Liver (tissue), 9 donors: Measurements from ENCODE around the gene CYTH2. TPM values are rescaled to one million over a fixed set of nuclear protein-coding genes. Genes with fewer than 3 reads are reported as not detected.

ENCODE experiments used
- DNase-seq: peaks from one replicate; pipeline ENCODE4 v3.0.0-alpha.2; 2017; ENCODE audit warnings: low spot score
- H3K27ac ChIP-seq, 2 donors: one replicate each; pipeline ENCODE4 v1.7.0; 2013; ENCODE audit warnings: inconsistent platforms in 2 of 2, low read length in 2 of 2, control low read depth in 1 of 2, low read depth in 1 of 2, mild to moderate bottlenecking in 1 of 2
- H3K27me3 ChIP-seq, 4 donors: one replicate each; pipeline versions ENCODE4 v1.6.1 to v1.7.0; 2013; ENCODE audit warnings: low read length in 3 of 4, inconsistent platforms in 1 of 4, mild to moderate bottlenecking in 1 of 4, moderate library complexity in 1 of 4; ENCODE audit not compliant: control insufficient read depth in 4 of 4, insufficient read depth in 4 of 4
- H3K36me3 ChIP-seq, 4 donors: one replicate each; pipeline versions ENCODE4 v1.6.1 to v1.7.0; 2013; ENCODE audit warnings: low read length in 3 of 4, mild to moderate bottlenecking in 3 of 4, low read depth in 1 of 4, moderate library complexity in 1 of 4; ENCODE audit not compliant: control insufficient read depth in 4 of 4, insufficient read depth in 3 of 4
- H3K4me1 ChIP-seq, 4 donors: one replicate each; pipeline versions ENCODE4 v1.6.1 to v1.7.0; 2013; ENCODE audit warnings: low read length in 3 of 4, mild to moderate bottlenecking in 3 of 4, moderate library complexity in 1 of 4; ENCODE audit not compliant: control insufficient read depth in 4 of 4, insufficient read depth in 4 of 4
- H3K4me3 ChIP-seq, 3 donors: one replicate each; pipeline versions ENCODE4 v1.6.1 to v1.7.0; 2013; ENCODE audit warnings: low read length in 3 of 3, control low read depth in 1 of 3, low read depth in 1 of 3, mild to moderate bottlenecking in 1 of 3
- H3K9ac ChIP-seq, 2 donors: one replicate each; pipeline ENCODE4 v1.7.0; 2013; ENCODE audit warnings: low read length in 2 of 2, mild to moderate bottlenecking in 2 of 2, moderate library complexity in 2 of 2, control low read depth in 1 of 2, low read depth in 1 of 2
- H3K9me3 ChIP-seq, 4 donors: one replicate each; pipeline versions ENCODE4 v1.6.1 to v1.7.0; 2013; ENCODE audit warnings: low read length in 3 of 4; ENCODE audit not compliant: control insufficient read depth in 4 of 4
- ATF3 ChIP-seq: IDR thresholded peaks from 2 replicates; pipeline ENCODE4 v1.6.1; 2016; ENCODE audit warnings: antibody characterized with exemption
- CTCF ChIP-seq: fragments of 150-350 bp; IDR thresholded peaks from 2 replicates; pipeline ENCODE4 v1.5.1; 2017; ENCODE audit warnings: improper control_type of control experiment, low read depth, low read length; ENCODE audit not compliant: missing input control
- EGR1 ChIP-seq, 2 donors: IDR thresholded peaks; 2 replicates each; pipeline ENCODE4 v1.6.1; 2016 to 2018; ENCODE audit warnings: antibody characterized with exemption in 2 of 2, low read depth in 2 of 2
- FOXA1 ChIP-seq: IDR thresholded peaks from 2 replicates; pipeline ENCODE4 v1.6.1; 2016; ENCODE audit warnings: antibody characterized with exemption
- FOXA2 ChIP-seq: IDR thresholded peaks from 2 replicates; pipeline ENCODE4 v1.6.1; 2016; ENCODE audit warnings: antibody characterized with exemption
- GABPA ChIP-seq, 2 donors: IDR thresholded peaks in 1 of 2; conservative IDR thresholded peaks in 1 of 2; 2 replicates each; pipeline ENCODE4 v1.6.1; 2016; ENCODE audit warnings: antibody characterized with exemption in 2 of 2, mild to moderate bottlenecking in 1 of 2, moderate library complexity in 1 of 2
- HNF4A ChIP-seq, 2 donors: conservative IDR thresholded peaks; 2 replicates each; pipeline ENCODE4 v1.6.1; 2016; ENCODE audit warnings: antibody characterized with exemption in 2 of 2, mild to moderate bottlenecking in 2 of 2
- HNF4G ChIP-seq: IDR thresholded peaks from 2 replicates; pipeline ENCODE4 v1.6.1; 2016; ENCODE audit warnings: antibody characterized with exemption
- JUND ChIP-seq, 2 donors: IDR thresholded peaks; 2 replicates each; pipeline ENCODE4 v1.6.1; 2016; ENCODE audit warnings: antibody characterized with exemption in 2 of 2
- MAX ChIP-seq: IDR thresholded peaks from 2 replicates; pipeline ENCODE4 v1.6.1; 2016; ENCODE audit warnings: antibody characterized with exemption
- NR2F2 ChIP-seq: IDR thresholded peaks from 2 replicates; pipeline ENCODE4 v1.6.1; 2016; ENCODE audit warnings: antibody characterized with exemption
- RAD21 ChIP-seq, 2 donors: IDR thresholded peaks; 2 replicates each; pipeline ENCODE4 v1.6.1; 2016; ENCODE audit warnings: antibody characterized with exemption in 2 of 2, mild to moderate bottlenecking in 2 of 2
- RXRA ChIP-seq, 2 donors: IDR thresholded peaks; 2 replicates each; pipeline ENCODE4 v1.6.1; 2017 to 2018; ENCODE audit warnings: antibody characterized with exemption in 2 of 2, mild to moderate bottlenecking in 1 of 2
- SP1 ChIP-seq: IDR thresholded peaks from 2 replicates; pipeline ENCODE4 v1.6.1; 2018; ENCODE audit warnings: antibody characterized with exemption, mild to moderate bottlenecking
- TAF1 ChIP-seq: conservative IDR thresholded peaks from 2 replicates; pipeline ENCODE4 v1.6.1; 2016; ENCODE audit warnings: antibody characterized with exemption, mild to moderate bottlenecking
- YY1 ChIP-seq: IDR thresholded peaks from 2 replicates; pipeline ENCODE4 v1.6.1; 2016; ENCODE audit warnings: antibody characterized with exemption, mild to moderate bottlenecking
- WGBS: extraction: QIAGEN DNeasy Blood & Tissue Kit; methylation state at CpG from one replicate; pipeline ENCODE4 v1.1.7; 2013; 5-methylcytosine and 5-hydroxymethylcytosine counted together
- polyA plus RNA-seq, 2 donors: library from polyadenylated mRNA; stranded (reverse) in 1 of 2; unstranded in 1 of 2; fragments of 200-250 nt in 1 of 2; fragments of >200 nt in 1 of 2; fragmentation: Nextera tagmentation in 1 of 2; extraction: Ambion mirVana in 1 of 2; gene quantifications; one replicate each; pipeline versions ENCODE4 v1.2.1 to v1.2.3, GENCODE V29; 2013 to 2015
- total RNA-seq, 2 donors: library from RNA; depleted of rRNA; stranded (reverse); fragments of >200 nt; gene quantifications; one replicate each; pipeline ENCODE4 v1.2.3, GENCODE V29; 2014
- TF ChIP-seq, protein P1 (sequence below): IDR thresholded peaks from 2 replicates; pipeline ENCODE4 v1.6.1; 2016; ENCODE audit warnings: antibody characterized with exemption
- TF ChIP-seq, protein P2 (sequence below): IDR thresholded peaks from 2 replicates; pipeline ENCODE4 v1.6.1; 2016; ENCODE audit warnings: antibody characterized with exemption, mild to moderate bottlenecking
- donor health status: healthy.
- donor health status: healthy.
- donor health status: healthy.
- donor health status: healthy.
- donor health status: healthy.

CYTH2 gene
- total and polyA plus RNA-seq, 4 donors = 13.0 to 16.9 (median 13.2) TPM

DNA sequence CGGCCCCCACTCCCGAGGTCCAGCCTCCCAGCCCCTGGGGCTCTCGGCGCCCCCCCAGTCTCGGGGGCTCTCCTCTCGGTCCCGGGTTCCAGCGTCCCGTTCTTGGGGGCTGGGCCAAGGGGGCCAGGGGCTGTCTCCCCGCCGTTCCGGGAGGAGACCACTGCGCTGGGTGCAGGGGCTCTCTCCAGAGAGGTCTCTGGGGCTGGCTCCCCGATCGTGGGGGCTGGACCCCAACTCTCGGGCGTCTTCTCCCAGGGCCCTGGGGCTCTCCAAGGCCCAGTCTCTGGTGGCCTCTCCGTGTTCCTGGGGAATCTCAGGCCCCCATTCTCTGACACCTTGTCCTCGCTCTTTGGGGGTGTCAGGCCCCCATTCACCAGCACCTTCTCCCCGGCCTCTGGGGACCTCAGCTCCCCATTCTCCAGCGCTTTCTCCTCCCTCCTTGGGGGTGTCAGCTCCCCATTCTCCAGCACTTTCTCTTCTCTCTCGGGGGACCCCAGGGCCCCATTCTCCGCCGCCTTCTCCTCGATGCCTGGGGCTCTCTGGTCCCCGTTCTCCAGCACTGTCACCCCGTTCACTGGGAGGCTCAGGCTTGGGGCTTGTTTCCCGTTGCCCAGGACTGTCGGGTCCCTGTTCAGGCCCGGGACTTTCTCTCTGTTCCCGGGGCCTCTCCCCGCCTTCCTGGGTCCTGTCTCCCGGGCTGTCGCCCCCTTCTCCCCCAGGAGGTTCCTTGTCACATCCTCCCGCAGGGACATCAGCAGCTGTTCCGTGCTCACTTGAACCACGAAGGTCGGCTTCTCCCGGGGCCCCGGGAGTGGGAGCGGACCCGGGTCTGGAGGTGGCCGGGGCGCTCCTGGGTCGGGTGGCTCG lies 28.8 kb downstream of the CYTH2 start:
- WGBS = 53% methylated on average over 46 of the region's 46 CpGs
- Histone ChIP-seq H3K9ac (no peak overlapping the region), H3K4me3 (peak overlapping the region in 1 of 3 donors; percentile 2)

More for the DNA sequence above, 28.8 kb downstream of the CYTH2 start:
- no peaks in the 10 kb centered on the region for H3K9me3 ChIP-seq
- TF ChIP-seq SP1 (no peak), MAX (no peak), CTCF (no peak), EGR1 (IDR thresholded peaks at IDR 0.05; ENCODE audit: low read depth in 2 of 2) (no peak), FOXA2 (no peak), FOXA1 (no peak), HNF4G (no peak), TAF1 (no peak), RAD21 (IDR thresholded peaks at IDR 0.05) (no peak), JUND (IDR thresholded peaks at IDR 0.05) (no peak), YY1 (no peak), ATF3 (no peak), NR2F2 (no peak), HNF4A (conservative IDR thresholded peaks at IDR 0.05) (no peak), RXRA (IDR thresholded peaks at IDR 0.05) (no peak), GABPA (IDR thresholded peaks at IDR 0.05 in 1 of 2, conservative IDR thresholded peaks at IDR 0.05 in 1 of 2) (no peak)
- TF ChIP-seq, protein P1, sequence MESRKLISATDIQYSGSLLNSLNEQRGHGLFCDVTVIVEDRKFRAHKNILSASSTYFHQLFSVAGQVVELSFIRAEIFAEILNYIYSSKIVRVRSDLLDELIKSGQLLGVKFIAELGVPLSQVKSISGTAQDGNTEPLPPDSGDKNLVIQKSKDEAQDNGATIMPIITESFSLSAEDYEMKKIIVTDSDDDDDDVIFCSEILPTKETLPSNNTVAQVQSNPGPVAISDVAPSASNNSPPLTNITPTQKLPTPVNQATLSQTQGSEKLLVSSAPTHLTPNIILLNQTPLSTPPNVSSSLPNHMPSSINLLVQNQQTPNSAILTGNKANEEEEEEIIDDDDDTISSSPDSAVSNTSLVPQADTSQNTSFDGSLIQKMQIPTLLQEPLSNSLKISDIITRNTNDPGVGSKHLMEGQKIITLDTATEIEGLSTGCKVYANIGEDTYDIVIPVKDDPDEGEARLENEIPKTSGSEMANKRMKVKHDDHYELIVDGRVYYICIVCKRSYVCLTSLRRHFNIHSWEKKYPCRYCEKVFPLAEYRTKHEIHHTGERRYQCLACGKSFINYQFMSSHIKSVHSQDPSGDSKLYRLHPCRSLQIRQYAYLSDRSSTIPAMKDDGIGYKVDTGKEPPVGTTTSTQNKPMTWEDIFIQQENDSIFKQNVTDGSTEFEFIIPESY = no peak
- TF ChIP-seq, protein P2, sequence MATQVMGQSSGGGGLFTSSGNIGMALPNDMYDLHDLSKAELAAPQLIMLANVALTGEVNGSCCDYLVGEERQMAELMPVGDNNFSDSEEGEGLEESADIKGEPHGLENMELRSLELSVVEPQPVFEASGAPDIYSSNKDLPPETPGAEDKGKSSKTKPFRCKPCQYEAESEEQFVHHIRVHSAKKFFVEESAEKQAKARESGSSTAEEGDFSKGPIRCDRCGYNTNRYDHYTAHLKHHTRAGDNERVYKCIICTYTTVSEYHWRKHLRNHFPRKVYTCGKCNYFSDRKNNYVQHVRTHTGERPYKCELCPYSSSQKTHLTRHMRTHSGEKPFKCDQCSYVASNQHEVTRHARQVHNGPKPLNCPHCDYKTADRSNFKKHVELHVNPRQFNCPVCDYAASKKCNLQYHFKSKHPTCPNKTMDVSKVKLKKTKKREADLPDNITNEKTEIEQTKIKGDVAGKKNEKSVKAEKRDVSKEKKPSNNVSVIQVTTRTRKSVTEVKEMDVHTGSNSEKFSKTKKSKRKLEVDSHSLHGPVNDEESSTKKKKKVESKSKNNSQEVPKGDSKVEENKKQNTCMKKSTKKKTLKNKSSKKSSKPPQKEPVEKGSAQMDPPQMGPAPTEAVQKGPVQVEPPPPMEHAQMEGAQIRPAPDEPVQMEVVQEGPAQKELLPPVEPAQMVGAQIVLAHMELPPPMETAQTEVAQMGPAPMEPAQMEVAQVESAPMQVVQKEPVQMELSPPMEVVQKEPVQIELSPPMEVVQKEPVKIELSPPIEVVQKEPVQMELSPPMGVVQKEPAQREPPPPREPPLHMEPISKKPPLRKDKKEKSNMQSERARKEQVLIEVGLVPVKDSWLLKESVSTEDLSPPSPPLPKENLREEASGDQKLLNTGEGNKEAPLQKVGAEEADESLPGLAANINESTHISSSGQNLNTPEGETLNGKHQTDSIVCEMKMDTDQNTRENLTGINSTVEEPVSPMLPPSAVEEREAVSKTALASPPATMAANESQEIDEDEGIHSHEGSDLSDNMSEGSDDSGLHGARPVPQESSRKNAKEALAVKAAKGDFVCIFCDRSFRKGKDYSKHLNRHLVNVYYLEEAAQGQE = no peak
- no peak overlapping the region for H3K27ac ChIP-seq
- H3K4me1 ChIP-seq = peaks cover 0 to 9% (median 5%) of the 10 kb centered on the region in 4 donors
- peaks cover 0 to 4% (median 3%) of the 10 kb centered on the region in 4 donors for H3K27me3 ChIP-seq
- no peaks in the 10 kb centered on the region for H3K36me3 ChIP-seq
- DNase-seq = no peak
